ENCODE results near the gene VEZF1. TPM values are rescaled to one million over a fixed set of nuclear protein-coding genes. Genes with fewer than 3 reads are reported as not detected.

The VEZF1 gene
- polyA plus RNA-seq, 3 donors: 18.2 to 23.9 (median 20.8) TPM

Other genes starting within 250 kb of the VEZF1 start
- gene CCDC182, start 243.0 kb downstream of the VEZF1 start, polyA plus RNA-seq: not detected
- gene MRPS23, start 138.2 kb downstream of the VEZF1 start, polyA plus RNA-seq: 10 to 100 TPM; 20.9 to 36.6 (median 25.7) TPM
- gene CUEDC1, start 32.8 kb downstream of the VEZF1 start, polyA plus RNA-seq: 10 to 100 TPM; 14.6 to 46.2 (median 23.0) TPM
- 100 to 1,000 TPM in 2 of 3 donors, 10 to 100 TPM in 1; 43.4 to 130 (median 111) TPM for gene SRSF1, start 19.0 kb upstream of the VEZF1 start, polyA plus RNA-seq
- 10 to 100 TPM; 11.1 to 39.3 (median 16.7) TPM for gene DYNLL2, start 95.2 kb upstream of the VEZF1 start, polyA plus RNA-seq
- under 1 TPM in 2 of 3 donors, not detected in 1; 0.01 to 0.11 TPM for gene OR4D1, start 160.1 kb upstream of the VEZF1 start, polyA plus RNA-seq
- gene OR4D2, start 178.7 kb upstream of the VEZF1 start, polyA plus RNA-seq: not detected
- not detected for gene EPX, start 204.5 kb upstream of the VEZF1 start, polyA plus RNA-seq
- gene MKS1, start 231.0 kb upstream of the VEZF1 start, polyA plus RNA-seq: 1 to 10 TPM; 7.0 to 8.9 (median 8.2) TPM

Measured in adipose tissue (tissue), 3 donors.